PFSK-1 (cell line): ENCODE data around the gene TREX2.

Source experiments
- FOXP2 ChIP-seq: optimal IDR thresholded peaks from 2 replicates; pipeline ENCODE3; 2011; ENCODE audit warnings: borderline replicate concordance, control low read depth, inconsistent platforms; ENCODE audit not compliant: insufficient read depth; ENCODE audit errors: extremely low read length, extremely low read depth
- POLR2AphosphoS5 ChIP-seq: IDR thresholded peaks from 2 replicates; pipeline ENCODE4 v1.6.1; 2012; ENCODE audit warnings: low read depth, mild to moderate bottlenecking, control low read depth, low read length, moderate library complexity
- REST ChIP-seq, 2 experiments: IDR thresholded peaks; 2 replicates each; pipeline versions ENCODE4 v1.6.1 to v1.8.0; 2011 to 2012; ENCODE audit warnings: low read depth in 2 of 2, low read length in 2 of 2, control low read depth in 1 of 2, inconsistent platforms in 1 of 2, mild to moderate bottlenecking in 1 of 2, moderate library complexity in 1 of 2; ENCODE audit not compliant: insufficient read depth in 1 of 2
- SIN3A ChIP-seq: IDR thresholded peaks from 2 replicates; pipeline ENCODE4 v1.6.1; 2012; ENCODE audit warnings: mild to moderate bottlenecking, low read length, moderate library complexity, borderline replicate concordance; ENCODE audit not compliant: insufficient read depth
- TAF1 ChIP-seq: IDR thresholded peaks from 2 replicates; pipeline ENCODE4 v1.6.1; 2012; ENCODE audit warnings: low read length, control low read depth, borderline replicate concordance; ENCODE audit not compliant: insufficient read depth

TREX2 gene

GRCh38 chrX:153475751-153476281 is 30.0 kb upstream of the TREX2 start:
- TF ChIP-seq REST (IDR thresholded peaks at IDR 0.05; ENCODE audit: insufficient read depth in 1 of 2, low read depth in 2 of 2, low read length in 2 of 2) (no peak), TAF1 (no peak), SIN3A (no peak), FOXP2 (no peak), POLR2AphosphoS5 (no peak)

- TF ChIP-seq SIN3A (no peak), POLR2AphosphoS5 (no peak), FOXP2 (no peak), TAF1 (no peak), REST (IDR thresholded peaks at IDR 0.05; ENCODE audit: insufficient read depth in 1 of 2, low read depth in 2 of 2, low read length in 2 of 2) (no peak)
Observed at GRCh38 chrX:153475271-153475670, 29.4 kb upstream of the TREX2 start.

- TF ChIP-seq TAF1 = no peak
- TF ChIP-seq FOXP2 = no peak
- TF ChIP-seq REST (IDR thresholded peaks at IDR 0.05; ENCODE audit: insufficient read depth in 1 of 2, low read depth in 2 of 2, low read length in 2 of 2) = no peak
- TF ChIP-seq POLR2AphosphoS5 = no peak
- TF ChIP-seq SIN3A = no peak
Observed at GRCh38 chrX:153474718-153475117, 28.9 kb upstream of the TREX2 start.

- no peak for TF ChIP-seq REST (IDR thresholded peaks at IDR 0.05; ENCODE audit: insufficient read depth in 1 of 2, low read depth in 2 of 2, low read length in 2 of 2)
- no peak for TF ChIP-seq SIN3A
- no peak for TF ChIP-seq POLR2AphosphoS5
- TF ChIP-seq TAF1 = no peak
- no peak for TF ChIP-seq FOXP2
Observed at GRCh38 chrX:153474266-153474665, 28.4 kb upstream of the TREX2 start.

GRCh38 chrX:153473126-153473525 is 27.3 kb upstream of the TREX2 start:
- TF ChIP-seq TAF1 = no peak
- TF ChIP-seq SIN3A = no peak
- TF ChIP-seq REST (IDR thresholded peaks at IDR 0.05; ENCODE audit: insufficient read depth in 1 of 2, low read depth in 2 of 2, low read length in 2 of 2) = no peak
- no peak for TF ChIP-seq POLR2AphosphoS5
- TF ChIP-seq FOXP2 = no peak
